ENCODE measurements around the gene SLC22A1. TPM values are rescaled to one million over a fixed set of nuclear protein-coding genes. Genes with fewer than 3 reads are reported as not detected.
A peak's percentile ranks its signal among the peaks of the same experiment; 100 is the strongest.
"Not testable (repeated sequence)": the region's sequence is repeated elsewhere in the genome, so short reads cannot be mapped to it uniquely, and the experiment has no call there.

SLC22A1 gene
- total and polyA plus RNA-seq, 2 of the 13 experiments (the other 11 are each of a cell fraction or from before 2014, with no cell fraction given), result 0.80 to 0.87 TPM

DNA sequence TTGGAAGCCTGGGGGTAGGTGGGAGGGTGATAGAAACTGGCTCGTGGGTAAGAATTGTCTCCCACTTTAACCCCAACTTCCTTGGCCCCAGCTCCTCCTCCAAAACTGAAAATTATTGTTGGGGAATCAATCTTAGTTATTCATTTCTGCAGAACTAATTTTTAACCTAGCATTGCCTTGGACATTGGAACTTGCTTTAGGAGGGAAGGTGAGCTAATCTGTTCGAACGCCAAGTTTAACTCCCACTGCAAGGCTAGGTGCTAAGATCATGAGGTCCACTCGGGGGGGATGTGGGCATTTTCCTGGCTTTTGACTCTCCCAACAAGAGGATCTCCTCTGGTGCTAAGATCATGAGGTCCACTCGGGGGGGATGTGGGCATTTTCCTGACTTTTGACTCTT is 3.5 kb downstream of the SLC22A1 start (continued):
- TF ChIP-seq, protein P1, sequence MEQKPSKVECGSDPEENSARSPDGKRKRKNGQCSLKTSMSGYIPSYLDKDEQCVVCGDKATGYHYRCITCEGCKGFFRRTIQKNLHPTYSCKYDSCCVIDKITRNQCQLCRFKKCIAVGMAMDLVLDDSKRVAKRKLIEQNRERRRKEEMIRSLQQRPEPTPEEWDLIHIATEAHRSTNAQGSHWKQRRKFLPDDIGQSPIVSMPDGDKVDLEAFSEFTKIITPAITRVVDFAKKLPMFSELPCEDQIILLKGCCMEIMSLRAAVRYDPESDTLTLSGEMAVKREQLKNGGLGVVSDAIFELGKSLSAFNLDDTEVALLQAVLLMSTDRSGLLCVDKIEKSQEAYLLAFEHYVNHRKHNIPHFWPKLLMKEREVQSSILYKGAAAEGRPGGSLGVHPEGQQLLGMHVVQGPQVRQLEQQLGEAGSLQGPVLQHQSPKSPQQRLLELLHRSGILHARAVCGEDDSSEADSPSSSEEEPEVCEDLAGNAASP (CRISPR knock-in tag; IDR thresholded peaks at IDR 0.05; ENCODE audit: borderline replicate concordance), result peak; percentile 59; the same call in 1 of the 2 replicates
- TF ChIP-seq CREM (IDR thresholded peaks at IDR 0.05) (0 out of 2 replicates have a peak, but pooled peaks have one; percentile 30), KMT2B (CRISPR knock-in tag; IDR thresholded peaks at IDR 0.05) (0 out of 2 replicates have a peak, but pooled peaks have one; percentile 16), SOX13 (CRISPR knock-in tag; conservative IDR thresholded peaks at IDR 0.05 in 1 of 2, IDR thresholded peaks at IDR 0.05 in 1 of 2) (peak in 1 of 2 experiments; percentile 70; a peak in 2 of 4 replicates), ZMYM2 (CRISPR knock-in tag; IDR thresholded peaks at IDR 0.05) (0 out of 2 replicates have a peak, but pooled peaks have one; percentile 41), RXRB (CRISPR knock-in tag; IDR thresholded peaks at IDR 0.05; ENCODE audit: borderline replicate concordance) (peak; percentile 82), ZNF264 (CRISPR knock-in tag; IDR thresholded peaks at IDR 0.05) (peak; percentile 75; the same call in 1 of the 2 replicates), KAT8 (CRISPR knock-in tag; IDR thresholded peaks at IDR 0.05) (peak; percentile 65; the same call in 1 of the 2 replicates), SKI (IDR thresholded peaks at IDR 0.05; ENCODE audit: partially characterized antibody) (peak; percentile 63), SP5 (CRISPR knock-in tag; IDR thresholded peaks at IDR 0.05; ENCODE audit: borderline replicate concordance, low read depth) (peak; percentile 45; the same call in 1 of the 2 replicates)
- not testable (repeated sequence) for TF ChIP-seq CREM (CRISPR knock-in tag; IDR thresholded peaks at IDR 0.05); SOX13 (IDR thresholded peaks at IDR 0.05)
- TF ChIP-seq, protein P2, sequence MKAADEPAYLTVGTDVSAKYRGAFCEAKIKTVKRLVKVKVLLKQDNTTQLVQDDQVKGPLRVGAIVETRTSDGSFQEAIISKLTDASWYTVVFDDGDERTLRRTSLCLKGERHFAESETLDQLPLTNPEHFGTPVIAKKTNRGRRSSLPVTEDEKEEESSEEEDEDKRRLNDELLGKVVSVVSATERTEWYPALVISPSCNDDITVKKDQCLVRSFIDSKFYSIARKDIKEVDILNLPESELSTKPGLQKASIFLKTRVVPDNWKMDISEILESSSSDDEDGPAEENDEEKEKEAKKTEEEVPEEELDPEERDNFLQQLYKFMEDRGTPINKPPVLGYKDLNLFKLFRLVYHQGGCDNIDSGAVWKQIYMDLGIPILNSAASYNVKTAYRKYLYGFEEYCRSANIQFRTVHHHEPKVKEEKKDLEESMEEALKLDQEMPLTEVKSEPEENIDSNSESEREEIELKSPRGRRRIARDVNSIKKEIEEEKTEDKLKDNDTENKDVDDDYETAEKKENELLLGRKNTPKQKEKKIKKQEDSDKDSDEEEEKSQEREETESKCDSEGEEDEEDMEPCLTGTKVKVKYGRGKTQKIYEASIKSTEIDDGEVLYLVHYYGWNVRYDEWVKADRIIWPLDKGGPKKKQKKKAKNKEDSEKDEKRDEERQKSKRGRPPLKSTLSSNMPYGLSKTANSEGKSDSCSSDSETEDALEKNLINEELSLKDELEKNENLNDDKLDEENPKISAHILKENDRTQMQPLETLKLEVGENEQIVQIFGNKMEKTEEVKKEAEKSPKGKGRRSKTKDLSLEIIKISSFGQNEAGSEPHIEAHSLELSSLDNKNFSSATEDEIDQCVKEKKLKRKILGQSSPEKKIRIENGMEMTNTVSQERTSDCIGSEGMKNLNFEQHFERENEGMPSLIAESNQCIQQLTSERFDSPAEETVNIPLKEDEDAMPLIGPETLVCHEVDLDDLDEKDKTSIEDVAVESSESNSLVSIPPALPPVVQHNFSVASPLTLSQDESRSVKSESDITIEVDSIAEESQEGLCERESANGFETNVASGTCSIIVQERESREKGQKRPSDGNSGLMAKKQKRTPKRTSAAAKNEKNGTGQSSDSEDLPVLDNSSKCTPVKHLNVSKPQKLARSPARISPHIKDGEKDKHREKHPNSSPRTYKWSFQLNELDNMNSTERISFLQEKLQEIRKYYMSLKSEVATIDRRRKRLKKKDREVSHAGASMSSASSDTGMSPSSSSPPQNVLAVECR (CRISPR knock-in tag; IDR thresholded peaks at IDR 0.05; ENCODE audit: borderline replicate concordance), result peak; percentile 45; the same call in 1 of the 2 replicates
- TF ChIP-seq, protein P3, sequence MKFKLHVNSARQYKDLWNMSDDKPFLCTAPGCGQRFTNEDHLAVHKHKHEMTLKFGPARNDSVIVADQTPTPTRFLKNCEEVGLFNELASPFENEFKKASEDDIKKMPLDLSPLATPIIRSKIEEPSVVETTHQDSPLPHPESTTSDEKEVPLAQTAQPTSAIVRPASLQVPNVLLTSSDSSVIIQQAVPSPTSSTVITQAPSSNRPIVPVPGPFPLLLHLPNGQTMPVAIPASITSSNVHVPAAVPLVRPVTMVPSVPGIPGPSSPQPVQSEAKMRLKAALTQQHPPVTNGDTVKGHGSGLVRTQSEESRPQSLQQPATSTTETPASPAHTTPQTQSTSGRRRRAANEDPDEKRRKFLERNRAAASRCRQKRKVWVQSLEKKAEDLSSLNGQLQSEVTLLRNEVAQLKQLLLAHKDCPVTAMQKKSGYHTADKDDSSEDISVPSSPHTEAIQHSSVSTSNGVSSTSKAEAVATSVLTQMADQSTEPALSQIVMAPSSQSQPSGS (CRISPR knock-in tag; IDR thresholded peaks at IDR 0.05), result peak; percentile 91
- TF ChIP-seq, protein P4, sequence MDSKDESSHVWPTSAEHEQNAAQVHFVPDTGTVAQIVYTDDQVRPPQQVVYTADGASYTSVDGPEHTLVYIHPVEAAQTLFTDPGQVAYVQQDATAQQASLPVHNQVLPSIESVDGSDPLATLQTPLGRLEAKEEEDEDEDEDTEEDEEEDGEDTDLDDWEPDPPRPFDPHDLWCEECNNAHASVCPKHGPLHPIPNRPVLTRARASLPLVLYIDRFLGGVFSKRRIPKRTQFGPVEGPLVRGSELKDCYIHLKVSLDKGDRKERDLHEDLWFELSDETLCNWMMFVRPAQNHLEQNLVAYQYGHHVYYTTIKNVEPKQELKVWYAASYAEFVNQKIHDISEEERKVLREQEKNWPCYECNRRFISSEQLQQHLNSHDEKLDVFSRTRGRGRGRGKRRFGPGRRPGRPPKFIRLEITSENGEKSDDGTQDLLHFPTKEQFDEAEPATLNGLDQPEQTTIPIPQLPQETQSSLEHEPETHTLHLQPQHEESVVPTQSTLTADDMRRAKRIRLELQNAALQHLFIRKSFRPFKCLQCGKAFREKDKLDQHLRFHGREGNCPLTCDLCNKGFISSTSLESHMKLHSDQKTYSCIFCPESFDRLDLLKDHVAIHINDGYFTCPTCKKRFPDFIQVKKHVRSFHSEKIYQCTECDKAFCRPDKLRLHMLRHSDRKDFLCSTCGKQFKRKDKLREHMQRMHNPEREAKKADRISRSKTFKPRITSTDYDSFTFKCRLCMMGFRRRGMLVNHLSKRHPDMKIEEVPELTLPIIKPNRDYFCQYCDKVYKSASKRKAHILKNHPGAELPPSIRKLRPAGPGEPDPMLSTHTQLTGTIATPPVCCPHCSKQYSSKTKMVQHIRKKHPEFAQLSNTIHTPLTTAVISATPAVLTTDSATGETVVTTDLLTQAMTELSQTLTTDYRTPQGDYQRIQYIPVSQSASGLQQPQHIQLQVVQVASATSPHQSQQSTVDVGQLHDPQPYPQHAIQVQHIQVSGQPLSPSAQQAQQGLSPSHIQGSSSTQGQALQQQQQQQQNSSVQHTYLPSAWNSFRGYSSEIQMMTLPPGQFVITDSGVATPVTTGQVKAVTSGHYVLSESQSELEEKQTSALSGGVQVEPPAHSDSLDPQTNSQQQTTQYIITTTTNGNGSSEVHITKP (CRISPR knock-in tag; IDR thresholded peaks at IDR 0.05; ENCODE audit: low read depth), result peak; percentile 79; the same call in 1 of the 2 replicates

All from HepG2 (cell line).